HFFc6 (cell line): ENCODE measurements around the gene MARK1. TPM values are rescaled to one million over a fixed set of nuclear protein-coding genes. Genes with fewer than 3 reads are reported as not detected.

Experiments
- DNase-seq: peaks from one replicate; pipeline ENCODE4 v3.0.0-alpha.2; 2018
- H3K27ac Mint-ChIP-seq: 2 replicates; pipeline ENCODE4 v1.8.0; 2020; ENCODE audit warnings: mild to moderate bottlenecking, mixed read lengths
- H3K27me3 Mint-ChIP-seq: 2 replicates; pipeline ENCODE4 v1.8.0; 2021; ENCODE audit warnings: mild to moderate bottlenecking, moderate library complexity, mixed read lengths; ENCODE audit not compliant: insufficient read depth
- H3K36me3 Mint-ChIP-seq: 2 replicates; pipeline ENCODE4 v1.8.0; 2021; ENCODE audit warnings: low read depth, mixed read lengths
- H3K4me1 Mint-ChIP-seq: 2 replicates; pipeline ENCODE4 v1.8.0; 2020; ENCODE audit warnings: low read depth, mixed read lengths
- H3K4me3 Mint-ChIP-seq: 2 replicates; pipeline ENCODE4 v1.8.0; 2020; ENCODE audit warnings: mild to moderate bottlenecking, moderate library complexity, mixed read lengths
- H3K9me3 Mint-ChIP-seq: 2 replicates; pipeline ENCODE4 v1.8.0; 2020; ENCODE audit warnings: mild to moderate bottlenecking, mixed read lengths
- total RNA-seq, 6 experiments: library from RNA; stranded (reverse); fragmentation: NEBNext Ultra II Directional; extraction: Animal tissue kit (Norgen Biotek cat#: 25700); gene quantifications; 2 replicates in 1 of 6; 3 replicates in 5 of 6; pipeline ENCODE4 v1.2.3, GENCODE V29; 2021
- TF ChIP-seq, protein P1 (sequence below): fragments of 200-600 bp; sonication (generic); IDR thresholded peaks from 2 replicates; pipeline ENCODE4 v1.5.0; 2021; ENCODE audit warnings: antibody characterized with exemption, mild to moderate bottlenecking

MARK1 gene
- total RNA-seq, 6 experiments from 2014 or later = not detected

DNA sequence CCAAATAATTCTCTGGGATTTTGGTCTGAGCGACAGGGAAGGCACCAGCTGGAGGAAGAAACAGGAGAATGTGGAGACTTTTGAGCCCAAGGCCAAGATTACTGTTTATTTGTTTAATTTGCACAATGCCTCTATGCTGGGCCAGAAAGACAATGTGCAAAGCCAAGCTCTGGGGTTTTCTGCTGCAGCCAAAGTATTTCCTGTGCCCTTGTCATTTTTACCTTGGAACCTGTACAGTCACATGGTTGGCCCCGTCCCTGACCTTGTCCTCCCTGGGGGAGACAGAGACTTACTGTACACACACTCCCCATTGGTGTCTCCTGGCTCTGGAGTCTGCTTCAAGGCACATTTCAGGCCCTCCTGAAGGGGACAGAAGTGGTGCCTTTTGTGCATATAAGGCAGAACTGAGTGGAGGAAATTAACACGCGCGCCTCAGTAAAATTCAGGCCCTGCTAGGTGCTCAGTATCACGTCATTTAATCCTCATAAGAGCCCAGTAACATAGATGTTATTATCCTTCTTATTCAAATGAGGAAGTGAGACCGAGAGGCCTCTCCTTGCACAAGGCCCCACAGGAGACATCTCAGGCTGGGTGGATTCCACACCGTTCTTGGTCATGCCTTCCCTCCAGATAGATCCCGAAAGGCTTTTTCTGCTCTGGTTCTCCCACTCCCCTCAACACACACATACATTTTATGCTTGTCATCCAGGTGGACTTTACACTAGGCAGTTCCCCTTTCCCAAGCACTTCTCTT, 183.3 kb downstream of the MARK1 start:
- Mint-ChIP-seq H3K4me1 (no peaks in the 10 kb centered on the region), H3K9me3 (no peaks in the 10 kb centered on the region), H3K27me3 (peaks cover 17% of the 10 kb centered on the region), H3K4me3 (no peak overlapping the region), H3K36me3 (no peaks in the 10 kb centered on the region), H3K27ac (no peak overlapping the region)
- no peak for DNase-seq
- TF ChIP-seq, protein P1, sequence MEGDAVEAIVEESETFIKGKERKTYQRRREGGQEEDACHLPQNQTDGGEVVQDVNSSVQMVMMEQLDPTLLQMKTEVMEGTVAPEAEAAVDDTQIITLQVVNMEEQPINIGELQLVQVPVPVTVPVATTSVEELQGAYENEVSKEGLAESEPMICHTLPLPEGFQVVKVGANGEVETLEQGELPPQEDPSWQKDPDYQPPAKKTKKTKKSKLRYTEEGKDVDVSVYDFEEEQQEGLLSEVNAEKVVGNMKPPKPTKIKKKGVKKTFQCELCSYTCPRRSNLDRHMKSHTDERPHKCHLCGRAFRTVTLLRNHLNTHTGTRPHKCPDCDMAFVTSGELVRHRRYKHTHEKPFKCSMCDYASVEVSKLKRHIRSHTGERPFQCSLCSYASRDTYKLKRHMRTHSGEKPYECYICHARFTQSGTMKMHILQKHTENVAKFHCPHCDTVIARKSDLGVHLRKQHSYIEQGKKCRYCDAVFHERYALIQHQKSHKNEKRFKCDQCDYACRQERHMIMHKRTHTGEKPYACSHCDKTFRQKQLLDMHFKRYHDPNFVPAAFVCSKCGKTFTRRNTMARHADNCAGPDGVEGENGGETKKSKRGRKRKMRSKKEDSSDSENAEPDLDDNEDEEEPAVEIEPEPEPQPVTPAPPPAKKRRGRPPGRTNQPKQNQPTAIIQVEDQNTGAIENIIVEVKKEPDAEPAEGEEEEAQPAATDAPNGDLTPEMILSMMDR = no peak

Other genes with a start within 250 kb of the MARK1 start
- under 1 TPM; 0.08 to 0.50 (median 0.19) TPM for gene C1orf115, start 162.2 kb downstream of the MARK1 start, total RNA-seq
- 1 to 10 TPM; 3.2 to 5.2 (median 3.8) TPM for gene MTARC2, start 220.2 kb downstream of the MARK1 start, total RNA-seq